Measurements from ENCODE around the gene OTOS. TPM values are rescaled to one million over a fixed set of nuclear protein-coding genes. Genes with fewer than 3 reads are reported as not detected.

The OTOS gene
- total RNA-seq, 1 donor, result not detected

DNA sequence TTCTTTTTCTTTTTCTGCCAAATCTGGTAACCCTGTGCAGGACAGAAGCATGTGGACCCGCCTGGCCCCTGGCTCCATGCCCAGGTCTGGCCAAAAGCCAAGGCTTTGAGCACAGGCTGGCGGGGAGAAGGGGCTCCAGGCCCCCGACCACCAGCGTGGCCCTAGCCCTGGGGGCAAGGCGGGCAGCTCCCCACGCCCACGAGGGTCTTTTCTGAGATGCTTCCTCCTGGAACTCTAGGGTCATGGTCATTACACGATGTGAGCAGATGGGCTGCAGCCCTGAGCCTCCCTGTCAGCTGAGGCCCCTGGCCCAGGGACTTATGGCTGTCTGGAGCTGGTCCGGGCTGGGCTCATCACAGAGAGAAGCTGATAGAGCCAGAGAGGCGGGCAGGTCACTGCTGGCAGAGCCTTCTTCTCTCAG lies 5.7 kb upstream of the OTOS start:
- no peak overlapping the region for H3K4me3 ChIP-seq (ENCODE audit: low read depth, low read length)
- DNase-seq (ENCODE audit: low read depth), result no peak
- TF ChIP-seq, protein P1, sequence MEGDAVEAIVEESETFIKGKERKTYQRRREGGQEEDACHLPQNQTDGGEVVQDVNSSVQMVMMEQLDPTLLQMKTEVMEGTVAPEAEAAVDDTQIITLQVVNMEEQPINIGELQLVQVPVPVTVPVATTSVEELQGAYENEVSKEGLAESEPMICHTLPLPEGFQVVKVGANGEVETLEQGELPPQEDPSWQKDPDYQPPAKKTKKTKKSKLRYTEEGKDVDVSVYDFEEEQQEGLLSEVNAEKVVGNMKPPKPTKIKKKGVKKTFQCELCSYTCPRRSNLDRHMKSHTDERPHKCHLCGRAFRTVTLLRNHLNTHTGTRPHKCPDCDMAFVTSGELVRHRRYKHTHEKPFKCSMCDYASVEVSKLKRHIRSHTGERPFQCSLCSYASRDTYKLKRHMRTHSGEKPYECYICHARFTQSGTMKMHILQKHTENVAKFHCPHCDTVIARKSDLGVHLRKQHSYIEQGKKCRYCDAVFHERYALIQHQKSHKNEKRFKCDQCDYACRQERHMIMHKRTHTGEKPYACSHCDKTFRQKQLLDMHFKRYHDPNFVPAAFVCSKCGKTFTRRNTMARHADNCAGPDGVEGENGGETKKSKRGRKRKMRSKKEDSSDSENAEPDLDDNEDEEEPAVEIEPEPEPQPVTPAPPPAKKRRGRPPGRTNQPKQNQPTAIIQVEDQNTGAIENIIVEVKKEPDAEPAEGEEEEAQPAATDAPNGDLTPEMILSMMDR (IDR thresholded peaks at IDR 0.05; ENCODE audit: insufficient read depth, low read depth, low read length), result no peak

DNA sequence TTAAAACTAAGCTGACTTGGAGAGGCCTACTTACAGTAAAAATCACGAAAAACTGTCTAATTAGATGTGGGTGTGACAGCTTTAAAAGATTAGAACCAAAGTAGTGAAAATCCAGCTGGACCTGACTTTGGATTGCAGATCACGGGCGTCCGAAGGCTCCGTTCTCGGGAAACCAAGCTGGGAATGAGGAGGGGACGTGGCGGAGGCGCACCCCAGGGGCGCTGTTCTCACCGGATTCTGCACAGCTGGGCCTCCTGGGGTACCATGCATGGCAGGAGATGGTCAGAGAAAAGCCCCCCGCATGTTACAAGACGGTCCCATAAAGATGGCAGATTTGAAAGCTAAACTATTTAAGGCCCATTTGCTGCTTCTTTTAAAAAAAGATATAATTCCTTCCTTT lies 5.0 kb upstream of the OTOS start:
- TF ChIP-seq, protein P1 (IDR thresholded peaks at IDR 0.05; ENCODE audit: insufficient read depth, low read depth, low read length), result no peak
- H3K4me3 ChIP-seq (ENCODE audit: low read depth, low read length), result no peak overlapping the region
- DNase-seq (ENCODE audit: low read depth), result no peak

DNA sequence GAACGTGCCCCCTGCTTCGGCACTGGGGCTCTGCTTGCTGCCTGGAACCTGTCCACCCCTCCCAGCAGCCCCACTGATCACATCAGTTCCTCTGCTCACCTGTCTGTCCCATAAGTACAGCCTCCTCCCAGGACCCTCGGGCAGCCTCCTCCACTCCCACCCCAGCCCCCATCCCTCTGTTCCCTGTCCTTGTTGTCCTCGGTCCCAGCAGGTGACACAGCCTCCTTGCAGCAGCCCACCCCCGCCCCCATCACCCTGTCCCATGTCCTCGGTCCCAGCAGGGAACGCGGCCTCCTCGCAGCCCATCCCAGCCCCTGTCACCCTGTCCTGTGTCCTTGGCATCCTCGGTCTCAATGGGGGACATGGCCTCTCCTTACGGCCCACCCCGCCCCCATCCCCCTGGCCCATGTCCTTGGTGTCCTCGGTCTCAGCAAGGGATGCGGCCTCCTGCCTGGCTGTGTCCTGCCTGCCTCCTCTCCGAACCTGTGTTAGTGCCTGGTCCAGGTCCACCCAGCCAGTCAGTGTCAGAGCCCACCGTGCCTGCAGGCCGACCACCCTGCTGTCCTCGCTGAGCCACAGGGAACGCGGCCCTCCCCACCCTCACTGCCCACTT lies 4.3 kb upstream of the OTOS start:
- no peak overlapping the region for H3K4me3 ChIP-seq (ENCODE audit: low read depth, low read length)
- no peak for DNase-seq (ENCODE audit: low read depth)
- TF ChIP-seq, protein P1 (IDR thresholded peaks at IDR 0.05; ENCODE audit: insufficient read depth, low read depth, low read length), result no peak

DNA sequence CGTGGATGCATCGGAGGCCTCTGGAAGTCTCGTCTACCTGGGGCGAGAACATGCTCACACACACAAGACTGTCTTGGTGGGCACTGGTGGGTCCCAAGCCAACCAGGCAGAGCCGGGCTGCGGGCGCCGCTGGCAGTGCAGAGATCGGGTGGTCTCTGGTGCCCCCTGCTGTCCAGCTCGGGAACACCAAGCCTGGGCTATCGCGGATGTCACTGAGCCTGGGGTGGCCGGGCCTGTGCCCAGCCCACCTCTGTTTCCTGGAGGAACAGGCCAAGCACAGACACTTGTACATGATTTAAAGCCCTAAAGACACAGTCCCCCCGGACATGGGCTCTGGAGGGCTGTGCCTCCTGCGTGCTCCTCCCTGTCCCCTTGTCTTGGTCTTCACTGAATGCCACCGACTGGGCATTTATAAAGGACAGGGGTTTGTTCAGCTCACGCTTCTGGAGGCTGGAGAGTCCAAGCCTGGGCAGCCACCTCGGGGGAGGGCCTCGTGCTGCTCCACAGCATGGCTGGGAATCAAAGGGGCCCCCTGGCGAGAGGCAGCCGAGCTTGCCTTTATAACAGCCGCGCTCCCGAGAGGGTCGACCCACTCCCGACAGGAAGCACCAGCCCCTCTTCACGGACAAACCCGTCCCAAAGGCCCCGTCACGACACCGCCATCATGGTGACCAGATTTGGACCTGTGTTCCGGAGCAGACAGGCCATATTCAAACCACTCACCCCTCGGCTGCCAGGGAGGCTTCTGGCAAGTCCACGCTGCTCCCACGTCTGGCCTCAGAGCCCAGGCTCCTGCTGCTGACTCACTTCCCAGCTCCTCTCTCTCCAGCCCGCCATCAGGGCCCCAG lies 3.6 kb upstream of the OTOS start:
- DNase-seq (ENCODE audit: low read depth), result peak; percentile 33
- H3K4me3 ChIP-seq (ENCODE audit: low read depth, low read length), result no peak overlapping the region
- TF ChIP-seq, protein P1 (IDR thresholded peaks at IDR 0.05; ENCODE audit: insufficient read depth, low read depth, low read length), result peak; percentile 89

DNA sequence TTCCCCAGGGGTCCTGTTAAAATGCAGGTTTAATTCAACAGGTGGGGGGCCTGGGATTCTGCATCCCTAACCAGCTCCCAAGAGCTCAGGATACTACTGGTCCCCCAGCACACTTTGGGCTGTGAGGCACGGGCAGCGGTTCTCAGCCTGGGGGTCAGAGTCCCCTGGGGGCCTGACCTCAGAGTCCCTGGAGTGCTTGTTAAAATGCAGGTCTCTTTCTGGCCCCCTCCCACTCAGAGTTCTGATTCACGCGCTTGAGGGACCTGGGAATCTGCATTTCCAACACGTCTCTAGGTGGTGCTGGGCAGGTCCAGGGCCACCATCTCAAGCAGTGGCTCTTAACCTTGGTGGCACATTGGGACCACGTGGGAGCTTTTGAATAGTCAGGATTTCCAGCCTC lies 2.8 kb upstream of the OTOS start:
- no peak for DNase-seq (ENCODE audit: low read depth)
- TF ChIP-seq, protein P1 (IDR thresholded peaks at IDR 0.05; ENCODE audit: insufficient read depth, low read depth, low read length), result no peak
- no peak overlapping the region for H3K4me3 ChIP-seq (ENCODE audit: low read depth, low read length)

DNA sequence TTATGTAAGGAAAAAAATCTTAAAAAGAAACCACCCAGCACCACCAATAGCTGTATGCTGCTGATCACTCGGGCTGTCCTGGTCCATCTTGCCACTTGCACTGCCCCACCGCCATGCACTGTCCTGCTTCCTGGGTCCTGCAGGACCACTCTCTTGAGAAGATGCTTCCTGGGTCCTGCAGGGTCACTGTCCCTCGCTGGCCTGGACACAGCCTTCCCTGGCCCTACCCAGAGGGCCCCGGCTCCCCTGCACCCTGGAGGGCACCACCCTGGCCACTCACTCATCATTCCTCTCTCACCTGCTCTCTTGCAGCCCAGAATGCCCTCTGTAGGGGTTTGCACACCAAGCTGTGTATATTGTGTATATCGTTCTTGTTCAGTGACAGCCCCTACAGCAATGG lies 2.4 kb upstream of the OTOS start:
- TF ChIP-seq, protein P1 (IDR thresholded peaks at IDR 0.05; ENCODE audit: insufficient read depth, low read depth, low read length), result no peak
- no peak overlapping the region for H3K4me3 ChIP-seq (ENCODE audit: low read depth, low read length)
- no peak for DNase-seq (ENCODE audit: low read depth)

Measured in fibroblast of villous mesenchyme (primary cell).